Coronary artery (tissue), 2 donors: ENCODE results near the gene RAB25.

ENCODE experiments used
- DNase-seq: peaks from one replicate; pipeline ENCODE4 v3.0.0-alpha.2; 2017; ENCODE audit warnings: low spot score
- H3K27ac ChIP-seq, 2 donors: fragments of 200-600 bp; sonication (generic); one replicate each; pipeline ENCODE4 v1.5.1; 2016 to 2019
- H3K4me3 ChIP-seq: fragments of 200-600 bp; sonication (generic); 2 replicates; pipeline ENCODE4 v1.5.1; 2016; ENCODE audit warnings: mild to moderate bottlenecking, moderate library complexity
- CTCF ChIP-seq: fragments of 200-600 bp; sonication (generic); IDR thresholded peaks from one replicate; pipeline ENCODE4 v1.5.1; 2019; ENCODE audit warnings: antibody characterized with exemption

The RAB25 gene

GRCh38 chr1:156086256-156086662, 25.3 kb downstream of the RAB25 start:
- no peak for TF ChIP-seq CTCF
- DNase-seq, result no peak
- H3K4me3 ChIP-seq, result no peak overlapping the region
- no peak overlapping the region for H3K27ac ChIP-seq

- Histone ChIP-seq H3K27ac (peak overlapping the region in 1 of 2 donors; percentile 71), H3K4me3 (no peak overlapping the region)
- DNase-seq, result no peak
- TF ChIP-seq CTCF, result no peak
These were observed 28.7 kb downstream of the RAB25 start for GRCh38 chr1:156089704-156090103.

GRCh38 chr1:156090138-156090839, 29.3 kb downstream of the RAB25 start:
- DNase-seq, result no peak
- Histone ChIP-seq H3K4me3 (no peak overlapping the region), H3K27ac (peak overlapping the region in 1 of 2 donors; percentile 71)
- TF ChIP-seq CTCF, result no peak

GRCh38 chr1:156090840-156091188, 29.9 kb downstream of the RAB25 start:
- TF ChIP-seq CTCF, result peak; percentile 68
- H3K4me3 ChIP-seq, result no peak overlapping the region
- H3K27ac ChIP-seq, result peak overlapping the region in 1 of 2 donors; percentile 24
- DNase-seq, result no peak

GRCh38 chr1:156091610-156092009, 30.6 kb downstream of the RAB25 start:
- no peak overlapping the region for H3K27ac ChIP-seq
- no peak for TF ChIP-seq CTCF
- no peak overlapping the region for H3K4me3 ChIP-seq
- no peak for DNase-seq

- TF ChIP-seq CTCF, result no peak
- H3K27ac ChIP-seq, result peak overlapping the region in 1 of 2 donors; percentile 92
- DNase-seq, result no peak
- H3K4me3 ChIP-seq, result no peak overlapping the region
These were observed 35.0 kb downstream of the RAB25 start for GRCh38 chr1:156095906-156096508.
